OCI-LY7 (cell line): ENCODE results near the gene CDCA8. TPM values are rescaled to one million over a fixed set of nuclear protein-coding genes. Genes with fewer than 3 reads are reported as not detected.

Source experiments
- BruUV-seq: library from RNA; stranded (reverse); fragments of 400-500 nt; replicated peaks from 2 replicates; lab custom pipeline; 2021; lab: Mats Ljungman, UMichigan
- CTCF ChIA-PET: fragments of 300-600 bp; sonication (Branson Sonifier 250); formaldehyde crosslinking; loops from one replicate; lab custom pipeline; 2022; ENCODE audit warnings: antibody characterized with exemption; ENCODE audit not compliant: unreplicated experiment; lab: Charles Lee
- POLR2A ChIA-PET: fragments of 300-600 bp; sonication (Branson Sonifier 250); formaldehyde crosslinking; loops from one replicate; lab custom pipeline; 2022; ENCODE audit warnings: antibody characterized with exemption; lab: Charles Lee
- DNase-seq: peaks from one replicate; pipeline ENCODE4 v3.0.0-alpha.2; 2015; ENCODE audit warnings: low spot score
- H2AFZ ChIP-seq: fragments of 200-600 bp; sonication (generic), shearing (Covaris generic); 2 replicates; pipeline ENCODE4 v1.6.1; 2014; ENCODE audit warnings: mild to moderate bottlenecking, antibody characterized with exemption, low read length, moderate library complexity
- H3K27ac ChIP-seq: fragments of 200-600 bp; sonication (generic); 2 replicates; pipeline ENCODE4 v1.5.1; 2014; ENCODE audit warnings: mixed run types, low read depth, mild to moderate bottlenecking, moderate library complexity, low read length, inconsistent platforms; ENCODE audit not compliant: poor library complexity, severe bottlenecking
- H3K36me3 ChIP-seq: fragments of 200-600 bp; sonication (generic); 2 replicates; pipeline ENCODE4 v1.6.1; 2014; ENCODE audit warnings: mild to moderate bottlenecking, antibody characterized with exemption, low read length, moderate library complexity, mixed read lengths; ENCODE audit not compliant: insufficient read depth
- H3K4me1 ChIP-seq: fragments of 200-600 bp; sonication (generic); 2 replicates; pipeline ENCODE4 v1.5.1; 2014; ENCODE audit warnings: mild to moderate bottlenecking, low read length; ENCODE audit not compliant: insufficient read depth, poor library complexity, severe bottlenecking
- H3K4me2 ChIP-seq: fragments of 200-600 bp; sonication (generic); 2 replicates; pipeline ENCODE4 v1.6.1; 2014; ENCODE audit warnings: mild to moderate bottlenecking, low read length
- H3K4me3 ChIP-seq: fragments of 200-600 bp; sonication (generic); 2 replicates; pipeline ENCODE4 v1.5.1; 2014; ENCODE audit warnings: mild to moderate bottlenecking, low read depth, low read length; ENCODE audit not compliant: poor library complexity, severe bottlenecking
- H3K79me2 ChIP-seq: fragments of 200-600 bp; sonication (generic); 2 replicates; pipeline ENCODE4 v1.6.1; 2016; ENCODE audit warnings: low read depth, mild to moderate bottlenecking, low read length, moderate library complexity, mixed read lengths; ENCODE audit not compliant: insufficient read depth
- H3K9me2 ChIP-seq: fragments of 200-600 bp; sonication (generic); 2 replicates; pipeline ENCODE4 v1.6.1; 2016; ENCODE audit warnings: mild to moderate bottlenecking, low read length, mixed read lengths; ENCODE audit not compliant: insufficient read depth
- H3K9me3 ChIP-seq: fragments of 200-600 bp; sonication (generic); 2 replicates; pipeline ENCODE4 v1.6.1; 2014; ENCODE audit warnings: mild to moderate bottlenecking, mixed run types, low read length, mixed read lengths
- H4K20me1 ChIP-seq: fragments of 200-600 bp; sonication (generic); 2 replicates; pipeline ENCODE4 v1.6.1; 2014; ENCODE audit warnings: mild to moderate bottlenecking, antibody characterized with exemption, low read length, moderate library complexity, mixed read lengths; ENCODE audit not compliant: insufficient read depth
- CTCF ChIP-seq: fragments of 200-600 bp; sonication (generic); conservative IDR thresholded peaks from 2 replicates; pipeline ENCODE4 v1.5.1; 2014; ENCODE audit warnings: mild to moderate bottlenecking, antibody characterized with exemption, low read length, moderate library complexity, mixed read lengths
- EZH2phosphoT487 ChIP-seq: fragments of 200-600 bp; sonication (generic); IDR thresholded peaks from 2 replicates; pipeline ENCODE4 v1.6.1; 2018; ENCODE audit warnings: low read depth, borderline replicate concordance, mild to moderate bottlenecking, mixed run types, antibody characterized with exemption, low read length, moderate library complexity, mixed read lengths
- intact Hi-C: fragments of 100-400 bp; cut with micrococcal nuclease; formaldehyde crosslinking; loops from one replicate; pipeline ENCODE4 v1.10.0; 2022; ENCODE audit not compliant: unreplicated experiment
- total RNA-seq, 2 experiments: library from RNA; depleted of rRNA in 1 of 2; stranded (reverse); fragments of >200 nt in 1 of 2; shearing (Covaris generic) in 1 of 2; gene quantifications; 2 replicates each; pipeline ENCODE4 v1.2.3, GENCODE V29; 2014 to 2022

Gene CDCA8
- total RNA-seq, 2 experiments from 2014 or later = 60.0 to 111 TPM

GRCh38 chr1:37731312-37732019 lies 39.1 kb downstream of the CDCA8 start:
- Histone ChIP-seq H4K20me1 (no peaks in the 10 kb centered on the region), H3K4me3 (no peak overlapping the region), H3K79me2 (no peaks in the 10 kb centered on the region), H3K9me2 (no peaks in the 10 kb centered on the region), H3K36me3 (no peaks in the 10 kb centered on the region), H3K4me2 (no peak overlapping the region), H3K4me1 (no peaks in the 10 kb centered on the region), H2AFZ (no peak overlapping the region), H3K27ac (no peak overlapping the region), H3K9me3 (no peaks in the 10 kb centered on the region)
- no peak for TF ChIP-seq CTCF
- TF ChIP-seq EZH2phosphoT487 = no peak
- CTCF ChIA-PET = no interaction called here
- BruUV-seq = no TSS peak
- intact Hi-C loops = no loop called here
- POLR2A ChIA-PET = no interaction called here
- DNase-seq = no peak

DNA sequence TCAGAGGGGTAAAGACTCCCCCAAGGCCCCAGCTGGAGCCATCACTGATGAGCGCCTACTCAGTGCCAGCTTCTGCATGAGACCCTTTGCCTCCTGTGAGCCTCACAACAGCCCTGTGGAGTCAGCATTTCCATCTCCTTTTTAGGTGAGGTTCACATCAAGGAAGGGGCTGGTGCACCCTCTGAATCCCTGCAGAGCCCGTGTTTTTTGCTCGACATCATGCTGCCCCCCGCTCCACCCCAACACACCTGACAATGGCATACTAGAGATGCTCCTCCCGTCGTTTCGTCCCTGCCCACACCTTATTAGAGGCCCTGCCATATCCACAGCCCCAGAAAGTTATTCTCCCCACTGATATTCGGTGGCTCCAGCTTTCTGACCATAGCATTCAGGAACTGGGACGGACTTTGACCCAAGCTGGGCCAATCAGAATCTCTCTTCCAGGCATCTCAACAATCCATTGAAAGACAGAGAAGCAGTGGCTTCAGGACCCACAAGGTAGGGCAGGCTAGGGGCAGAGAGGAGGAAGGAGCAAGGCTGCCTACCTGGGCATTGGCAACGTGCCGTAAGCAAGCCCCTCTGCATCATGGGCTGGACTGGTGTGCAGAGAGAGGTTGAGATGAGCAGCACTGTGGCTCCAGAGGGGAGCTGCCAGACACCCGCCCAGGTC lies 39.9 kb downstream of the CDCA8 start:
- Histone ChIP-seq H3K79me2 (no peaks in the 10 kb centered on the region), H3K9me3 (no peaks in the 10 kb centered on the region), H3K9me2 (no peaks in the 10 kb centered on the region), H3K27ac (no peak overlapping the region), H3K4me1 (no peaks in the 10 kb centered on the region), H4K20me1 (no peaks in the 10 kb centered on the region), H3K36me3 (no peaks in the 10 kb centered on the region), H3K4me2 (no peak overlapping the region), H3K4me3 (no peak overlapping the region), H2AFZ (no peak overlapping the region)
- ChIA-PET POLR2A (no interaction called here), CTCF (no interaction called here)
- no peak for DNase-seq
- no TSS peak for BruUV-seq
- intact Hi-C loops = no loop called here
- no peak for TF ChIP-seq CTCF
- TF ChIP-seq EZH2phosphoT487 = no peak
